H9 (cell line): ENCODE measurements around the gene FCHSD2. TPM values are rescaled to one million over a fixed set of nuclear protein-coding genes. Genes with fewer than 3 reads are reported as not detected.

Experiments
- DNase-seq: peaks from one replicate; pipeline ENCODE4 v3.0.0-alpha.2; 2017
- H2AFZ ChIP-seq: one replicate; pipeline ENCODE4 v1.6.1; 2013; ENCODE audit warnings: mild to moderate bottlenecking, low read length, control low read depth, moderate library complexity
- H2AK5ac ChIP-seq: 2 replicates; pipeline ENCODE4 v1.6.1; 2013; ENCODE audit warnings: low read length, control low read depth, mixed read lengths; ENCODE audit not compliant: insufficient read length
- H2BK120ac ChIP-seq: one replicate; pipeline ENCODE4 v1.6.1; 2013; ENCODE audit warnings: low read depth, mild to moderate bottlenecking, low read length, control low read depth, inconsistent platforms; ENCODE audit not compliant: poor library complexity, severe bottlenecking
- H2BK12ac ChIP-seq: 2 replicates; pipeline ENCODE4 v1.6.1; 2013; ENCODE audit warnings: low read length, control low read depth, mixed read lengths, low read depth; ENCODE audit not compliant: insufficient read length
- H2BK15ac ChIP-seq: 2 replicates; pipeline ENCODE4 v1.6.1; 2013; ENCODE audit warnings: low read depth, low read length, control low read depth
- H2BK20ac ChIP-seq: one replicate; pipeline ENCODE4 v1.6.1; 2013; ENCODE audit warnings: low read depth, mild to moderate bottlenecking, low read length, control low read depth, inconsistent platforms; ENCODE audit not compliant: poor library complexity, severe bottlenecking
- H2BK5ac ChIP-seq: 2 replicates; pipeline ENCODE4 v1.6.1; 2013; ENCODE audit warnings: low read length, control low read depth, mixed read lengths; ENCODE audit not compliant: insufficient read length
- H3K14ac ChIP-seq: 2 replicates; pipeline ENCODE4 v1.6.1; 2013; ENCODE audit warnings: low read length, control low read depth; ENCODE audit not compliant: insufficient read depth
- H3K18ac ChIP-seq: 2 replicates; pipeline ENCODE4 v1.6.1; 2013; ENCODE audit warnings: low read depth, mild to moderate bottlenecking, mixed read lengths, low read length, control low read depth; ENCODE audit not compliant: insufficient read length
- H3K23ac ChIP-seq: 2 replicates; pipeline ENCODE4 v1.6.1; 2013; ENCODE audit warnings: low read length, control low read depth, mixed read lengths, low read depth; ENCODE audit not compliant: insufficient read length
- H3K23me2 ChIP-seq: 2 replicates; pipeline ENCODE4 v1.6.1; 2013; ENCODE audit warnings: low read depth, mild to moderate bottlenecking, mixed read lengths, low read length, control low read depth; ENCODE audit not compliant: insufficient read length, poor library complexity, severe bottlenecking
- H3K27ac ChIP-seq: 2 replicates; pipeline ENCODE4 v1.5.1; 2013; ENCODE audit warnings: low read length, control low read depth, mixed read lengths, low read depth; ENCODE audit not compliant: insufficient read length
- H3K27me3 ChIP-seq: 2 replicates; pipeline ENCODE4 v1.6.1; 2013; ENCODE audit warnings: low read length, control low read depth, inconsistent platforms; ENCODE audit not compliant: insufficient read depth
- H3K4ac ChIP-seq: 2 replicates; pipeline ENCODE4 v1.6.1; 2013; ENCODE audit warnings: low read depth, mild to moderate bottlenecking, control low read depth, inconsistent platforms, low read length, moderate library complexity
- H3K4me1 ChIP-seq: 2 replicates; pipeline ENCODE4 v1.6.1; 2013; ENCODE audit warnings: low read length, control low read depth, inconsistent platforms; ENCODE audit not compliant: insufficient read depth
- H3K4me2 ChIP-seq: 2 replicates; pipeline ENCODE4 v1.6.1; 2013; ENCODE audit warnings: low read length, control low read depth, mixed read lengths; ENCODE audit not compliant: insufficient read length, insufficient read depth
- H3K56ac ChIP-seq: 2 replicates; pipeline ENCODE4 v1.6.1; 2013; ENCODE audit warnings: low read depth, mild to moderate bottlenecking, mixed read lengths, low read length, control low read depth; ENCODE audit not compliant: insufficient read length
- H3K79me1 ChIP-seq: 2 replicates; pipeline ENCODE4 v1.6.1; 2013; ENCODE audit warnings: low read depth, mild to moderate bottlenecking, moderate library complexity, low read length, control low read depth, inconsistent platforms; ENCODE audit not compliant: insufficient read depth, poor library complexity, severe bottlenecking
- H3K79me2 ChIP-seq: 2 replicates; pipeline ENCODE4 v1.6.1; 2013; ENCODE audit warnings: low read length, control low read depth, inconsistent platforms; ENCODE audit not compliant: insufficient read depth
- H3K9ac ChIP-seq: 2 replicates; pipeline ENCODE4 v1.6.1; 2013; ENCODE audit warnings: low read length, control low read depth, mixed read lengths; ENCODE audit not compliant: insufficient read length; ENCODE audit errors: extremely low read depth
- H3K9me3 ChIP-seq: one replicate; pipeline ENCODE4 v1.6.1; 2013; ENCODE audit warnings: low read depth, low read length, inconsistent platforms; ENCODE audit not compliant: control insufficient read depth
- H3T11ph ChIP-seq: one replicate; pipeline ENCODE4 v1.6.1; 2013; ENCODE audit warnings: mild to moderate bottlenecking, low read length, control low read depth, inconsistent platforms
- H4K20me1 ChIP-seq: one replicate; pipeline ENCODE4 v1.6.1; 2013; ENCODE audit not compliant: control insufficient read depth, insufficient read length, insufficient read depth
- H4K5ac ChIP-seq: 2 replicates; pipeline ENCODE4 v1.6.1; 2013; ENCODE audit warnings: low read depth, mild to moderate bottlenecking, mixed read lengths, low read length, control low read depth; ENCODE audit not compliant: insufficient read length
- H4K8ac ChIP-seq: replicated peaks from 2 replicates; pipeline ENCODE4 v1.6.1; 2013; ENCODE audit warnings: low read length, control low read depth, mixed read lengths, low read depth; ENCODE audit not compliant: insufficient read length
- H4K91ac ChIP-seq: 2 replicates; pipeline ENCODE4 v1.6.1; 2013; ENCODE audit warnings: low read depth, mild to moderate bottlenecking, moderate library complexity, mixed read lengths, low read length, control low read depth; ENCODE audit not compliant: insufficient read length
- H3K27ac Mint-ChIP-seq, 3 experiments: 2 replicates in 2 of 3; 3 replicates in 1 of 3; pipeline ENCODE4 v1.8.0; 2020 to 2021; ENCODE audit warnings: mixed read lengths in 3 of 3, mild to moderate bottlenecking in 1 of 3, moderate library complexity in 1 of 3
- H3K27me3 Mint-ChIP-seq: 2 replicates; pipeline ENCODE4 v1.8.0; 2021; ENCODE audit warnings: low read depth, mild to moderate bottlenecking, moderate library complexity, mixed read lengths
- H3K36me3 Mint-ChIP-seq, 3 experiments: 2 replicates in 2 of 3; 3 replicates in 1 of 3; pipeline ENCODE4 v1.8.0; 2020 to 2021; ENCODE audit warnings: low read depth in 3 of 3, mixed read lengths in 3 of 3; ENCODE audit not compliant: insufficient read depth in 1 of 3
- H3K4me1 Mint-ChIP-seq, 2 experiments: 2 replicates each; pipeline ENCODE4 v1.8.0; 2020; ENCODE audit warnings: mixed read lengths in 2 of 2
- H3K4me3 Mint-ChIP-seq, 2 experiments: 2 replicates in 1 of 2; 3 replicates in 1 of 2; pipeline ENCODE4 v1.8.0; 2020 to 2021; ENCODE audit warnings: mild to moderate bottlenecking in 2 of 2, mixed read lengths in 2 of 2, moderate library complexity in 1 of 2
- H3K9me3 Mint-ChIP-seq, 2 experiments: 2 replicates in 1 of 2; 3 replicates in 1 of 2; pipeline ENCODE4 v1.8.0; 2020; ENCODE audit warnings: mild to moderate bottlenecking in 2 of 2, mixed read lengths in 2 of 2, moderate library complexity in 1 of 2
- WGBS: extraction: QIAGEN DNeasy Blood & Tissue Kit; methylation state at CpG from one replicate; pipeline ENCODE4 v1.1.7; 2013; ENCODE audit warnings: missing lambda C conversion rate, low lambda C conversion rate, mixed read lengths; ENCODE audit not compliant: insufficient read length; ENCODE audit errors: extremely low coverage; 5-methylcytosine and 5-hydroxymethylcytosine counted together
- total RNA-seq: library from RNA; stranded (reverse); gene quantifications from 2 replicates; pipeline ENCODE4 v1.2.1, GENCODE V29; 2021
- TF ChIP-seq, protein P1 (sequence below): fragments of 200-600 bp; sonication (generic); conservative IDR thresholded peaks from 3 replicates; pipeline ENCODE4 v1.8.0; 2021; ENCODE audit warnings: antibody characterized with exemption, mild to moderate bottlenecking

The FCHSD2 gene
- total RNA-seq, 1 experiment from 2014 or later = 17.8 TPM

DNA sequence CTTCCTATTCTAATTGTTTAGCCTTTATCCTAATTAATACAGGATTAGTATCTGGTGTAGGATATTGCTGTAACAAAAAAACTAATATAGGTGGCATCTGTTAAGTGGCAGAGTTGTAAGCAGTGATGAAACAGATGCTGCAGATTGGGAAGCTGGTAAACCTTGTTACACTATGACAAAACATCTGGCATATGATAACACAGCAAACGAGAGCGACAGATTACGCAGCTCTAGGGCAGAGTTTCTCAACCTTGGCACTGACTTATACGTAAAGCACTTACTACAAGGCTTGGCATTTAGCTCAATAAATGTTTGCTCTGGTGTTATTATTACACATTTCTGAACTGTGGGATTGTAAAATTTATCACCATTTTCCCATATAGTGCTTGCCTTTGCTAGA, 190.9 kb downstream of the FCHSD2 start:
- H3K9me3 ChIP-seq = no peaks in the 10 kb centered on the region
- H3K36me3 Mint-ChIP-seq = no peaks in the 10 kb centered on the region; a peak in 1 of 7 replicates
- H3K4me2 ChIP-seq = no peak overlapping the region
- no peaks in the 10 kb centered on the region for H3K79me1 ChIP-seq
- no peak overlapping the region for H3T11ph ChIP-seq
- H3K9ac ChIP-seq = no peak overlapping the region
- no peak overlapping the region for H3K14ac ChIP-seq
- H4K91ac ChIP-seq = no peak overlapping the region
- H3K4me1 Mint-ChIP-seq = peaks cover 15 to 16% of the 10 kb centered on the region in 2 experiments
- H3K4me3 Mint-ChIP-seq = no peak overlapping the region
- no peak overlapping the region for H2BK5ac ChIP-seq
- H4K5ac ChIP-seq = no peak overlapping the region
- H3K4me1 ChIP-seq = no peaks in the 10 kb centered on the region; the same call in 1 of the 2 replicates
- no peak overlapping the region for H3K27ac Mint-ChIP-seq
- no peak overlapping the region for H2BK120ac ChIP-seq
- TF ChIP-seq, protein P1, sequence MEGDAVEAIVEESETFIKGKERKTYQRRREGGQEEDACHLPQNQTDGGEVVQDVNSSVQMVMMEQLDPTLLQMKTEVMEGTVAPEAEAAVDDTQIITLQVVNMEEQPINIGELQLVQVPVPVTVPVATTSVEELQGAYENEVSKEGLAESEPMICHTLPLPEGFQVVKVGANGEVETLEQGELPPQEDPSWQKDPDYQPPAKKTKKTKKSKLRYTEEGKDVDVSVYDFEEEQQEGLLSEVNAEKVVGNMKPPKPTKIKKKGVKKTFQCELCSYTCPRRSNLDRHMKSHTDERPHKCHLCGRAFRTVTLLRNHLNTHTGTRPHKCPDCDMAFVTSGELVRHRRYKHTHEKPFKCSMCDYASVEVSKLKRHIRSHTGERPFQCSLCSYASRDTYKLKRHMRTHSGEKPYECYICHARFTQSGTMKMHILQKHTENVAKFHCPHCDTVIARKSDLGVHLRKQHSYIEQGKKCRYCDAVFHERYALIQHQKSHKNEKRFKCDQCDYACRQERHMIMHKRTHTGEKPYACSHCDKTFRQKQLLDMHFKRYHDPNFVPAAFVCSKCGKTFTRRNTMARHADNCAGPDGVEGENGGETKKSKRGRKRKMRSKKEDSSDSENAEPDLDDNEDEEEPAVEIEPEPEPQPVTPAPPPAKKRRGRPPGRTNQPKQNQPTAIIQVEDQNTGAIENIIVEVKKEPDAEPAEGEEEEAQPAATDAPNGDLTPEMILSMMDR = no peak
- H3K56ac ChIP-seq = no peak overlapping the region
- no CpG with 5 or more reads among the region's 4 CpGs for WGBS
- no peaks in the 10 kb centered on the region for H4K20me1 ChIP-seq
- no peak overlapping the region for H3K27ac ChIP-seq
- H2BK15ac ChIP-seq = no peak overlapping the region
- H4K8ac ChIP-seq = no peak overlapping the region
- no peak for DNase-seq
- H3K23ac ChIP-seq = no peak overlapping the region
- H2BK12ac ChIP-seq = no peak overlapping the region
- no peaks in the 10 kb centered on the region for H3K79me2 ChIP-seq
- no peak overlapping the region for H3K4ac ChIP-seq
- H3K27me3 Mint-ChIP-seq = no peaks in the 10 kb centered on the region
- H3K18ac ChIP-seq = no peak overlapping the region
- no peak overlapping the region for H2AK5ac ChIP-seq
- H3K9me3 Mint-ChIP-seq = no peaks in the 10 kb centered on the region
- H3K27me3 ChIP-seq = no peaks in the 10 kb centered on the region
- H2AFZ ChIP-seq = no peak overlapping the region
- no peak overlapping the region for H2BK20ac ChIP-seq
- H3K23me2 ChIP-seq = no peaks in the 10 kb centered on the region
